Measurements from ENCODE around the gene LCE1F. TPM values are rescaled to one million over a fixed set of nuclear protein-coding genes. Genes with fewer than 3 reads are reported as not detected.

Gene LCE1F
- total and polyA plus RNA-seq, 4 experiments from 2014 or later = not detected

DNA sequence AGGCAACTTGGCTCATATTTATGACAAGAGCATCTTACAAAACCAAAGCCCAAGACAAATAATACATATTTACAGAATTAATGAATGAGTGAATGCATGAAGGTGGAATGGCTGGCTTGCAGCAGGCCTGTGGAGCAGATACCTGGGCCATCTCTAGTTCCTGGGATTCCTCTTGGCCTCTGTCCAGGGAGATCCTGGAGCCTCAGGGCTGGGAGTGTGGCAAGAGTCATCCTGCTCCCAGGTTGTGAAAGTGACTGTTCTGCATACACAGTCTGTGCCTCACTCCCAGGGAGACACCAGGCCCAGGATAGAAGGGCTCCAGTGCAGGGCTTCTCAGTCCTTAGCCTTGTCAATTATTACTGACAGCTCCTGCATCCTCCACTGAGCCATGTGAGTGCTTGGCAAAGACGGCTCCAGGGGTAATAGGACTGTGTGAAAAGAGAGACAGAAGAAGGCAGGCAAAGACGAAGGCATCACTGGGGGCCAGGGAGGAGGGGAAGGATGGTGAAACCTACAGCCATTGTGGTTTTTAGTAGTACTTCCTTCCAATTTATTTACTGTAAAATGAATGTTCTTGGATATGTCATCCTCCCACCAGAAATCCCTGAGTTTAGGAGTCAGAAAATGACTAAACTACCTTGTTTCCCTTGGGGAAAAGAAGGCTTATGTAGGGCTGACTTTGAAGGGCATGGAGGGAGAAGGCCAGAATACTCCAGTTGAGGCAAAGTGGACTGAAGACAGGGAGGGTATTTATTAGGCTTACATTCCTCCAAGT lies 31.4 kb upstream of the LCE1F start:
- H3K4me3 Mint-ChIP-seq = no peak overlapping the region
- H3K9me3 Mint-ChIP-seq = no peaks in the 10 kb centered on the region

DNA sequence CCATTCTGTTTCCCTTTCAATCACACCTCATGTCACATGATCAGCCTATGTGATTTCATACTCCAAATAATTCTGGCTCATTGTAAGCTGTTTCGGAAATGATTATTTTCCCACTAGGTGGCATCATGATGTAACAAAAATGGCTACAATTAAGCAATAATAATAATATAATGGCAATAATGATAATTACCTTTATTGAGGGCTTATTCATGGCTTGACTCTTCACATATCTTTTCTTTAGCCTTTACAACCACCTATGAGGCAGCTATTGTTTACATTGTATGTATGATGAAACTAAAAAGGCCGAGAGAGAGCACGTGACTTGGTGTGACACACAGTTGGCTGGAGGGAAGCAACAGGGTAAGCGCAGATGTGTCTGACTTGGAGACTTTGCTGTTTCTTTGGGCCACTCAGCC lies 29.6 kb upstream of the LCE1F start:
- intact Hi-C loops (cut with micrococcal nuclease) = no loop called here
- Mint-ChIP-seq H3K9me3 (no peaks in the 10 kb centered on the region), H3K27me3 (peaks cover 13 to 32% of the 10 kb centered on the region in 2 donors)

More for the DNA sequence above, 31.4 kb upstream of the LCE1F start:
- ChIA-PET POLR2A (ENCODE audit: partially characterized antibody) (no interaction called here), CTCF (ENCODE audit: partially characterized antibody) (no interaction called here)
- H3K27ac ChIP-seq (ENCODE audit: low read depth, low read length) = no peak overlapping the region
- intact Hi-C loops (cut with micrococcal nuclease) = no loop called here
- H3K4me1 ChIP-seq (ENCODE audit: insufficient read depth, low read length) = no peaks in the 10 kb centered on the region
- no peaks in the 10 kb centered on the region for H3K27me3 ChIP-seq (ENCODE audit: insufficient read depth, low read length)
- DNase-seq = no peak
- no peaks in the 10 kb centered on the region for H3K9me3 ChIP-seq (ENCODE audit: control insufficient read depth in 1 of 2, low read length in 2 of 2)
- H3K36me3 ChIP-seq (ENCODE audit: insufficient read depth, low read length) = no peaks in the 10 kb centered on the region
- H3K27me3 Mint-ChIP-seq = peaks cover 12 to 34% of the 10 kb centered on the region in 2 donors
- H3K4me1 Mint-ChIP-seq = no peaks in the 10 kb centered on the region
- H3K4me3 ChIP-seq (ENCODE audit: low read length in 2 of 2) = no peak overlapping the region
- no peak overlapping the region for H3K27ac Mint-ChIP-seq
- H3K36me3 Mint-ChIP-seq = no peaks in the 10 kb centered on the region

DNA sequence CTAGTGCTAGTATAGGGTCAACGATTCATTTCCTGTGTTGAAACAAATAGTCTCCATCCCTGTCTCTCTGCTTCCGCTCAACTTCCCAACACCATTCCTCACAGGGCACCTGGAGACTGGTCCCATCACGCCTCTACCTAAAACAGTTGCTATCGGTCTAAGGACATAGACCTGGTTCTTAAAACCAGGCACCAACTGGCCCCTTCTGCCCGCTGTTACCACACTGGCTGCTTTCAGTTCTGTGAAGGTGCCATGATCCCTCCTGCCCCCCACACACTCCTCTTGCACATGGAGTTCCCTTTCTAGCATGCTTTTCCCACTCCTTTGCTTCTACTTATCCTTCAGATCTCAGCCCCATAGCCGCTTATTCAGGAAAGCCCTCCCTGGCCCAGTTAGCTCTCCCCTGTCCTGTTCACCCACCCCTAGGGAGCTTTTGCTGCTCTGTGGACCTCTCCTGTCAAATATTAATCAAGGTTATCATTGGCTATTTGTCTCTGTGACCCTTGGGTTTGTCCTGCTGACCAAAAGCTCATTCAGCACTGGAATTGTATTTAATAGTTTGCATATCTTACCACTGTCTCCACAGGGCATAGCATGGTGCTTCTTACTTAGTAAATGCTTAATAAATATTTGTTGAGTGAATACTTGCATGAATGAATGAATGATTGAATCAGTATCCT lies 29.0 kb upstream of the LCE1F start:
- Mint-ChIP-seq H3K4me3 (no peak overlapping the region), H3K27me3 (peaks cover 16 to 37% of the 10 kb centered on the region in 2 donors), H3K4me1 (no peaks in the 10 kb centered on the region), H3K9me3 (no peaks in the 10 kb centered on the region), H3K36me3 (no peaks in the 10 kb centered on the region), H3K27ac (no peak overlapping the region)
- H3K9me3 ChIP-seq (ENCODE audit: control insufficient read depth in 1 of 2, low read length in 2 of 2) = no peaks in the 10 kb centered on the region
- CTCF ChIA-PET (ENCODE audit: partially characterized antibody) = no interaction called here
- H3K36me3 ChIP-seq (ENCODE audit: insufficient read depth, low read length) = no peaks in the 10 kb centered on the region
- H3K4me3 ChIP-seq (ENCODE audit: low read length in 2 of 2) = no peak overlapping the region
- POLR2A ChIA-PET (ENCODE audit: partially characterized antibody) = no interaction called here
- no peaks in the 10 kb centered on the region for H3K4me1 ChIP-seq (ENCODE audit: insufficient read depth, low read length)
- peaks cover 3% of the 10 kb centered on the region for H3K27me3 ChIP-seq (ENCODE audit: insufficient read depth, low read length)
- intact Hi-C loops (cut with micrococcal nuclease) = no loop called here
- DNase-seq = no peak
- no peak overlapping the region for H3K27ac ChIP-seq (ENCODE audit: low read depth, low read length)

More for the DNA sequence above, 29.6 kb upstream of the LCE1F start:
- H3K4me1 ChIP-seq (ENCODE audit: insufficient read depth, low read length) = no peaks in the 10 kb centered on the region
- no peaks in the 10 kb centered on the region for H3K9me3 ChIP-seq (ENCODE audit: control insufficient read depth in 1 of 2, low read length in 2 of 2)
- Mint-ChIP-seq H3K27ac (no peak overlapping the region), H3K36me3 (no peaks in the 10 kb centered on the region), H3K4me1 (no peaks in the 10 kb centered on the region), H3K4me3 (no peak overlapping the region)
- H3K36me3 ChIP-seq (ENCODE audit: insufficient read depth, low read length) = no peaks in the 10 kb centered on the region
- DNase-seq = no peak
- no peak overlapping the region for H3K4me3 ChIP-seq (ENCODE audit: low read length in 2 of 2)
- POLR2A ChIA-PET (ENCODE audit: partially characterized antibody) = no interaction called here
- CTCF ChIA-PET (ENCODE audit: partially characterized antibody) = no interaction called here
- no peaks in the 10 kb centered on the region for H3K27me3 ChIP-seq (ENCODE audit: insufficient read depth, low read length)
- no peak overlapping the region for H3K27ac ChIP-seq (ENCODE audit: low read depth, low read length)

DNA sequence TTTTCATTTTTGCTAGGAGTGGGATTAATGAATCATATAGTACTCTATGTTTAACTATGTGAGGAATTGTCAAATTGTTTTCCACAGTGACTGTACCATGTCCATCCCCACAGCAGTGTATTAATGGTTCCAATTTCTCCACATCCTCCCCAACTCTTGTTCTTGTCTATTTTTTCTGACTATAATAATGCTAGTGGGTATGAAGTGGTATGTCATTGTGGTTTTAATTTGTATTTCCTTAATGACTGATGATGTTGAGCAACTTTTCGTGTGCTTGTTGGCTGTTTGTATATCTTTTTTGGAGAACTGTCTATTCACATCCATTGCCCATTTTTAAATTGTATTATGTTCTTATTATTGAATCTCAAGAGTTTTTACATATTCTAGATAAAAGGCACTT lies 27.1 kb upstream of the LCE1F start:
- ChIA-PET CTCF (ENCODE audit: partially characterized antibody) (no interaction called here), POLR2A (ENCODE audit: partially characterized antibody) (no interaction called here)
- Mint-ChIP-seq H3K27ac (no peak overlapping the region), H3K36me3 (no peaks in the 10 kb centered on the region), H3K4me1 (no peaks in the 10 kb centered on the region), H3K4me3 (no peak overlapping the region), H3K27me3 (peaks cover 18 to 32% of the 10 kb centered on the region in 2 donors), H3K9me3 (no peaks in the 10 kb centered on the region)
- no peak for DNase-seq
- no peak overlapping the region for H3K27ac ChIP-seq (ENCODE audit: low read depth, low read length)
- peaks cover 3% of the 10 kb centered on the region for H3K27me3 ChIP-seq (ENCODE audit: insufficient read depth, low read length)
- H3K4me3 ChIP-seq (ENCODE audit: low read length in 2 of 2) = no peak overlapping the region
- H3K4me1 ChIP-seq (ENCODE audit: insufficient read depth, low read length) = no peaks in the 10 kb centered on the region
- H3K36me3 ChIP-seq (ENCODE audit: insufficient read depth, low read length) = no peaks in the 10 kb centered on the region
- intact Hi-C loops (cut with micrococcal nuclease) = no loop called here
- H3K9me3 ChIP-seq (ENCODE audit: control insufficient read depth in 1 of 2, low read length in 2 of 2) = no peaks in the 10 kb centered on the region

DNA sequence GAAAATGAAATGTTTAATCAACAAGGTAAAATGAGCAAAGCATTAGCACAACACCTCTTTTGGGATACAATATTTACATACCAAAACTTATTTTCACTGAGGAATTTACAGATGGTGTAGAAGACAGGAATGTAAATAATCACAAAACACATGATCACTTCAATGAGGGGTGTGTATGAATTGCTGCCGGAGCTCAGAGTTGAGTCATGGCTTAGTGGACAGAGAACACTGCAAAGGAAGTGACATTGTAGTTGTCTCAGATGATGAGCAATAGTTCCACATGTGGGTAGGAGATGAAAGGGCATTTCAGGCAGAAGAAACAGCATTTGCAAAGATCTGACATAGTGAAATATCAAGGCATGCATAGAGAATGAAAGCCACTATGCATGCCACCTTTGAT lies 22.7 kb upstream of the LCE1F start:
- no peaks in the 10 kb centered on the region for H3K4me1 ChIP-seq (ENCODE audit: insufficient read depth, low read length)
- no peaks in the 10 kb centered on the region for H3K9me3 ChIP-seq (ENCODE audit: control insufficient read depth in 1 of 2, low read length in 2 of 2)
- Mint-ChIP-seq H3K36me3 (no peaks in the 10 kb centered on the region), H3K27me3 (peaks cover 22 to 25% of the 10 kb centered on the region in 2 donors), H3K27ac (no peak overlapping the region), H3K4me1 (no peaks in the 10 kb centered on the region), H3K4me3 (no peak overlapping the region), H3K9me3 (no peaks in the 10 kb centered on the region)
- H3K4me3 ChIP-seq (ENCODE audit: low read length in 2 of 2) = no peak overlapping the region
- no peak for DNase-seq
- H3K36me3 ChIP-seq (ENCODE audit: insufficient read depth, low read length) = no peaks in the 10 kb centered on the region
- H3K27ac ChIP-seq (ENCODE audit: low read depth, low read length) = no peak overlapping the region
- H3K27me3 ChIP-seq (ENCODE audit: insufficient read depth, low read length) = peaks cover 3% of the 10 kb centered on the region
- intact Hi-C loops (cut with micrococcal nuclease) = no loop called here
- POLR2A ChIA-PET (ENCODE audit: partially characterized antibody) = no interaction called here
- CTCF ChIA-PET (ENCODE audit: partially characterized antibody) = no interaction called here

DNA sequence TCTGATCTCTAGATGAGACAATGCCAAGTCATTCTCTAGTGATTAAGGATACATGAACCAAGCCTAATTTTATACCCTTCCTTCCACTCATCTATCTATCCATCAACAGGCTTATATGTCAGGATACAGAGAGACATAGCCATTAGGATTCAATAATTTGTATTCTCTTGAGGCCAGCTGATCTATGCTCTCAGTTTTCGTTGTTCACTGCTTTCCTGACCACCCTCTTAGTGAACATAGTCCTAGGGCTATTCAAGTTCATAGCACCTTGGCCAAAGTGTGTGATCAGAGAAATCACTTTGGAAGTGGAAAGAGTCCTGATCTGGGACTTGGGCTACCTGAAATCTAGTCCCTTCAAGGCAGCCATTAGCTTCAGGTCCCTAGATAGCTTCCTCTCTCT lies 21.4 kb upstream of the LCE1F start:
- DNase-seq = no peak
- Histone ChIP-seq H3K4me3 (ENCODE audit: low read length in 2 of 2) (no peak overlapping the region), H3K4me1 (ENCODE audit: insufficient read depth, low read length) (no peaks in the 10 kb centered on the region), H3K27me3 (ENCODE audit: insufficient read depth, low read length) (peaks cover 3% of the 10 kb centered on the region), H3K36me3 (ENCODE audit: insufficient read depth, low read length) (no peaks in the 10 kb centered on the region), H3K27ac (ENCODE audit: low read depth, low read length) (no peak overlapping the region), H3K9me3 (ENCODE audit: control insufficient read depth in 1 of 2, low read length in 2 of 2) (no peaks in the 10 kb centered on the region)
- intact Hi-C loops (cut with micrococcal nuclease) = no loop called here
- Mint-ChIP-seq H3K27ac (no peak overlapping the region), H3K36me3 (no peaks in the 10 kb centered on the region), H3K27me3 (peaks cover 25% of the 10 kb centered on the region in 2 donors), H3K9me3 (no peaks in the 10 kb centered on the region), H3K4me1 (no peaks in the 10 kb centered on the region), H3K4me3 (no peak overlapping the region)
- ChIA-PET POLR2A (ENCODE audit: partially characterized antibody) (no interaction called here), CTCF (ENCODE audit: partially characterized antibody) (no interaction called here)

DNA sequence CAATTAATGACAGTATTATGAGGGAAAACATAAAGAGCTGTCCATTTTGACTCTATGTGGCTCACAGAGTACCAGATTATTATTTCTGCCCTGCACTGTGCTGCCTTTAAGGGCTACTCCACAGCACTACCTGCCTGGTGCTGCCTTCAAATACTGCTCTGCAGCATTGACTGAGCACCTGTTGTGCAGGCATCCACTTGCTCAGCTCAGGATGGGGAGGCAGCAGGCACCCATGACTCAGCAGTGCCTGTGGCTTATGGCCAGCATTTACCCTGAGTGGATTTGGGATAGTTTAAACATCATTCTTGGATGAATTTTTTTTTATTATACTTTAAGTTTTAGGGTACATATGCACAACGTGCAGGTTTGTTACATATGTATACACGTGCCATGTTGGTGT lies 18.1 kb upstream of the LCE1F start:
- Histone ChIP-seq H3K27me3 (ENCODE audit: insufficient read depth, low read length) (no peaks in the 10 kb centered on the region), H3K9me3 (ENCODE audit: control insufficient read depth in 1 of 2, low read length in 2 of 2) (no peaks in the 10 kb centered on the region), H3K4me1 (ENCODE audit: insufficient read depth, low read length) (no peaks in the 10 kb centered on the region), H3K27ac (ENCODE audit: low read depth, low read length) (no peak overlapping the region), H3K4me3 (ENCODE audit: low read length in 2 of 2) (no peak overlapping the region), H3K36me3 (ENCODE audit: insufficient read depth, low read length) (no peaks in the 10 kb centered on the region)
- H3K27me3 Mint-ChIP-seq = peaks cover 17 to 25% of the 10 kb centered on the region in 2 donors
- intact Hi-C loops (cut with micrococcal nuclease) = no loop called here
- H3K4me3 Mint-ChIP-seq = no peak overlapping the region
- no peak for DNase-seq
- no peaks in the 10 kb centered on the region for H3K36me3 Mint-ChIP-seq
- no peak overlapping the region for H3K27ac Mint-ChIP-seq
- CTCF ChIA-PET (ENCODE audit: partially characterized antibody) = no interaction called here
- no peaks in the 10 kb centered on the region for H3K4me1 Mint-ChIP-seq
- POLR2A ChIA-PET (ENCODE audit: partially characterized antibody) = no interaction called here
- peaks cover 0 to 4% (median 0%) of the 10 kb centered on the region in 8 donors for H3K9me3 Mint-ChIP-seq
